Measurements from ENCODE around the gene NXNL1.
"Not testable (repeated sequence)": the region's sequence is repeated elsewhere in the genome, so short reads cannot be mapped to it uniquely, and the experiment has no call there.

Gene NXNL1

DNA sequence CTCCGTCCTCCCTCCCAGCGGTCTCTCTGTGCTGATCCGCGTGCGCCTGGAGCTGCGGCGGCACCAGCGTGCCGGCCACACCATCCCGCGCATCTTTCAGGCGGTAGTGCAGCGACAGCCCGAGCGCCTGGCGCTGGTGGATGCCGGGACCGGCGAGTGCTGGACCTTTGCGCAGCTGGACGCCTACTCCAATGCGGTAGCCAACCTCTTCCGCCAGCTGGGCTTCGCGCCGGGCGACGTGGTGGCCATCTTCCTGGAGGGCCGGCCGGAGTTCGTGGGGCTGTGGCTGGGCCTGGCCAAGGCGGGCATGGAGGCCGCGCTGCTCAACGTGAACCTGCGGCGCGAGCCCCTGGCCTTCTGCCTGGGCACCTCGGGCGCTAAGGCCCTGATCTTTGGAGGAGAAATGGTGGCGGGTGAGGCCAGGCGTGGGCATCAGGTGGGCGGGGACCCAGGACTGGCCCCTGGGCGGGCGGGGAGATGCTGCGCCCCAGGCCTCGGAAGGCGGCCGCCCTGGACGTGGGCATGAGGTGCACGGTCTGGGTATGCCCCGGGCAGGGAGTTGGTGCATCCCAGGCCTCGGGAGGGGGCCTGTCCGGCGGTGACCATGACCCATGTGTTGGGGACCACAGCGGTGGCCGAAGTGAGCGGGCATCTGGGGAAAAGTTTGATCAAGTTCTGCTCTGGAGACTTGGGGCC is 26.0 kb upstream of the NXNL1 start:
- DNase-seq, result no peak

DNA sequence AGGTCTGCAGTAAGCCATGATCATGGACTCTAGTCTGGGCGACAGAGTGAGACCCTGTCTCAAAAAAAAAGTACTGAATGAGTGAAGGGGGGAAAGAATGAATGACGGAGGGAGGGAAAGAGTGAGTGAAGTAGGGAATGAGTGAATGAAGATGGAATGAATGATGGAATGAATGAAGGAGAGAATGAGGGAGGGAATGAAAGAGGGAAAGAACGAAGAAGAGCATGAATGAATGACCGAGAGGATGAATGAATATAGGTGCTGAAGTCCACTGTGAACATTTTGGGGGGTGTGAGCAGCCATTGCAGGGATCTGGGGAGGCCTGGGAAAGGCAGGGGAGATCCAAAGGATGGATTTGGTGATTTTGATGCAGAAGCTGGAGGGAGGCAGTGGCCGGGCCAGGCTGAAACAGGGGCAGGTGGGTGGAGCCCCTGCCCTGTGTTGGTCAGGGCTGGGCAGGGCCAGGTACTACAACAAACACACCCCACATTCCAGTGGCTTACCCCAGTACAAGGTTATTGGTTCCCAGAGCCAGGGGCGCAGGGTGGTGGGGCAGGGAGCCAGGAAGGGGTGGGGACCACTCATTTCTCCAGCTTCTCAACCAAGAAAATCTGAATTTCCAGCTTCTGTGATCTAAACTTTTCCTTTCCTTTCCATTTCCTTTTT is 23.9 kb upstream of the NXNL1 start:
- no peak for DNase-seq

- no peak for DNase-seq
Observed at GRCh38 chr19:17483605-17484002, 22.9 kb upstream of the NXNL1 start.

GRCh38 chr19:17482877-17483604 is 22.3 kb upstream of the NXNL1 start:
- DNase-seq, result no peak

DNA sequence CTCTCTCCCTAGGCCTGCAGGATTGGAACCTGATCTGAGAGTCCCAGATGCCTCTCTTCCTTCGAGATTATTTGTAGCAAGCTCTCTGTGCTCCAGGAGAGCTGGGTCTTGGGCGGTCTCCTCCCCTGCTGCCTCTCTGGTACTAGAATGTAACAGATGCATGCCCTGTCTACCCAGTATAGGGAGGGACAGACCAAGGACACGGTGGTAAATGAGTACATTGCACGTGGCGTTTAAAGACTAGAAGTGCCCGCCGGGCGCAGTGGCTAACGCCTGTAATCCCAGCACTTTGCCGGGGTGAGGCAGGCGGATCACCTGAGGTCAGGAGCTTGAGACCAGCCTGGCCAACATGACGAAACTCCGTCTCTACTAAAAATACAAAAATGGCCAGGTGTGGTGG is 21.3 kb upstream of the NXNL1 start:
- DNase-seq, result no peak

DNA sequence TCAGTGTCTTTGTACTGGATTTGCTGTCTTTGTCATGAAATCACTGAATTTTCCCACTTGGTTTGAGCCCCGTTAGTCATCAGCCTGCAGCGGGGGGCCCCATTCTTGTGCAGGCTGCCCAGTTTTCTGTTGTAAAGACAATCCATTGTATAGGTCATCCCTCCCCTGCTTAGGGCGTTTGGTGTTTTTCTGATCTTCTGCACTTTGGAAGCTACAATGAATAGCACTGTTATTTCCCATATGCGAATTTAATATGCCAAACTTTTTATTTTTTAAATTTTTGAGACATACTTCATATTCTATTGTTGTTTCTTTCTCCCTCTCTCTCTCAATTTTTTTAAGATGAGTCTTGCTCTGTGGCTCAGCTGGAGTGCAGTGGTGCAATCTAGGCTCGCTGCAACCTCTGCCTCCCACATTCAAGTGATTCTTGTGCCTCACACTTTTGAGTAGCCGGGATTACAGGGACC is 18.6 kb upstream of the NXNL1 start:
- no peak for DNase-seq

- no peak for DNase-seq
Observed at GRCh38 chr19:17475541-17476115, 14.9 kb upstream of the NXNL1 start.

DNA sequence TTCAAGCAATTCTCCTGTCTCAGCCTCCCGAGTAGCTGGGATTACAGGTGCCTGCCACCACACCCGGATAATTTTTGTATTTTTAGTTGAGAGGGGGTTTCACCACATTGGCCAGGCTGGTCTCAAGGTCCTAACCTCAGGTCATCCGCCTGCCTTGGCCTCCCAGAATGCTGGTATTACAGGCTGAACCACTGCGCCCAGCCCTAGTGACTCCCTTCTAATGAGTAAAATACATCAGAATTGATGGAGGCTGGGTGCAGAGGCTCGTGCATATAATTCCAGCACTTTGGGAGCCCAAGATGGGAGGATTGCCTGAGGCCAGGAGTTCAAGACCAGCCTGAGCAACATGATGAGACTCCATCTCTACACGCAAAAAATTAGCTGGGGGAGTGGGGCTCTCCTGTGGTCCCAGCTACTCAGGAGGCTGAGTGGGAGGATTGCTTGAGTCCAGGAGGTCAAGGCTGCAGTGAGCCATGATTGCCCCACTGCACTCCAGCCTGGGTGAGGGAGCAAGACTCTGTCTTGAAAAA is 14.3 kb upstream of the NXNL1 start:
- not testable (repeated sequence) for DNase-seq

- DNase-seq, result no peak
Observed at GRCh38 chr19:17473041-17473440, 12.3 kb upstream of the NXNL1 start.

DNA sequence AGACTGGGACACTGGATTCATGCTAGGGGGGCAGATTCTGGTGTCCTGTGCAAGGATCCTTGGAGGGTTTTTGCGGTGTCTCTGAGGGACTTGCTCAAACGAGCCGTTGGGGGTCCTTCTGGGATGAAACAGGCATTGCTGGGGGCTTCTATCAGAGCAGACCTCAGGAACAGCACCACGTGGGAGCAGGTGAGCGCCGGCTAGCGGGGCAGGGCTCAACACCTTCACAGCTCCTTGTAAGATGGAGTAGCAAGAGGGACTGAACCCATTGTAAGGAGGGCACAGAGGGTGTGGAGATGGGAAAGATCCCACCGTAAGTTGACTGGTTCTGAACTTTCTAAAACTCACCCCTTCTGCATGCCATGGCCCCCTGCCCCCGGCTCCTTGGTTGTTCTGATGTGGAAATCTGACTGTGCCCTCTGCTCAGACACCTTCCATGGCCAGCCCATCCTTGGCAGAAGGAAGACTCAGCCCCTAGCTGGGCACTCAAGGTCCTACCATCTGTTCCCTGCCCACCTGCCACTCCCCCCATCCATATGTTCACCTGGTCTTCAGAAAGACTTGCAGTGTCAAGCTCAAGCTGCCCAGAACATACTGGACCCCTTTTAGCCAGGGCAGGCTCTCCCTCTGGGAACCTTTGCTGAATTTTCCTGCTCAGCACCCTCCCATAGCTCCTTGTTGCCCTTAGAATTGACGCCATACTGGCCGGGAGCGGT is 10.8 kb upstream of the NXNL1 start:
- DNase-seq, result no peak

DNA sequence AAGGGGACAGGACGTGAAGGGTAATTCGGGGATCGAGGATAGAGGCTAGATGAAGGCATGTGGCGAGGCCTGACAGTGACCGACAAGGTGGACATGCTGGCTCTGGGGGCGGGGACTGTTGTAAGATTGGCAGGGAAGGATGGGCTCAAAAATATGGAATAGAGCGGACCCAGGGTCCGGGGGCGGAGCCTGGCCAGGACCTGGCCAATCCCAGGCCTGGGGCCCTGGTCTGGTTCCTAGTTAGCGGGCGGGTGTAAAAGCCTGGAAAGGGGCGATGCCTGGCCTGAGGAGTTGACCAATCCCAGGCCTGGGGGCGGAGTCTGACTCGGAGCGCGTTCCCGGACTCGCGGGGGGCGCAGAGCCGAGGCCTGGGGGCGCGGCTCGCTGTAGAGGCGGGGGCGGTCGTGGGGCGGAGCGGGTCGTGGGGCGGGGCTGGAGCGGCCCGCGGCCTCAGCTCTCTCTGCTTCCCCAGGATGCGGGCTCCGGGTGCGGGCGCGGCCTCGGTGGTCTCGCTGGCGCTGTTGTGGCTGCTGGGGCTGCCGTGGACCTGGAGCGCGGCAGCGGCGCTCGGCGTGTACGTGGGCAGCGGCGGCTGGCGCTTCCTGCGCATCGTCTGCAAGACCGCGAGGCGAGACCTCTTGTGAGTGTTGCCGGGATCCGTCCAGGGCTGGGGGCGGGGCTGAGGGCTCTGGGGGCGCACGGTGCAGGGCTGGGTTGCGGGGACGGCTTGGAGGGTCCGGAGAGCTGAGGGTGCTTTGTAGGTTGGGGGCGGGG is 9.5 kb upstream of the NXNL1 start, which contains the start of gene SLC27A1:
Gene SLC27A1, plus strand, starts transcription at position 457 of the 774 bp plus-strand sequence. Its CDS starts 17 bp downstream, at position 474.
- DNase-seq, result peak; percentile 86

DNA sequence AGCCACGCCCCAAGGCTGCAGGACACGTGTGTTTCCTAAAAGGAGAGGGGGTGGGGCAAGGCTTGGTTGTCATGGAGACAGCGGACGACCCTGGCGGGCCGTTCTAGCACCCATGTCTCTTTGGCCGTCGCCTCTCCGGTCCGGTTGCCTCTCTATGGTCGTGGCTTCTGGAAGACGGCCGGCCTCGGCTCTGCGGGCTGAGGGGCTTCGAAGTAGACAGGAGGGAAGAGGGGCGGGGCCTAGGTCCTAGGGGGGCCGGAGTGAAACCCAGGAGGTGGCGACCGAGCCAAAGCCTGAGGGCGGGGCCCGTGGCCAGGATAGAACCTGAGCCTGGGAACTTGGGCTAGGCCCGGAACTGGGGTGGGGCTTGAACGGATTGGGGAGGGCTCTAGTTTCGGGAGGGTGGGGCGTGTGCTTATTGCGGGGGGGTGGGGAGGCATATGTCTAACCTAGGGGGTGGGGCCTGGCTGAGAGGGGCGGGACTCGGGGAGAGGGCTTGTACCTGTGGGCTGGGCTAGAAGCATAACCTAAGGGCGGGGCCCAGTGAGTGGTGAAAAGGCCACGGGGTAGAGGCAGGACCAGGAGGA is 8.8 kb upstream of the NXNL1 start:
- DNase-seq, result peak; percentile 96

- no peak for DNase-seq
Observed at GRCh38 chr19:17469092-17469480, 8.4 kb upstream of the NXNL1 start.

DNA sequence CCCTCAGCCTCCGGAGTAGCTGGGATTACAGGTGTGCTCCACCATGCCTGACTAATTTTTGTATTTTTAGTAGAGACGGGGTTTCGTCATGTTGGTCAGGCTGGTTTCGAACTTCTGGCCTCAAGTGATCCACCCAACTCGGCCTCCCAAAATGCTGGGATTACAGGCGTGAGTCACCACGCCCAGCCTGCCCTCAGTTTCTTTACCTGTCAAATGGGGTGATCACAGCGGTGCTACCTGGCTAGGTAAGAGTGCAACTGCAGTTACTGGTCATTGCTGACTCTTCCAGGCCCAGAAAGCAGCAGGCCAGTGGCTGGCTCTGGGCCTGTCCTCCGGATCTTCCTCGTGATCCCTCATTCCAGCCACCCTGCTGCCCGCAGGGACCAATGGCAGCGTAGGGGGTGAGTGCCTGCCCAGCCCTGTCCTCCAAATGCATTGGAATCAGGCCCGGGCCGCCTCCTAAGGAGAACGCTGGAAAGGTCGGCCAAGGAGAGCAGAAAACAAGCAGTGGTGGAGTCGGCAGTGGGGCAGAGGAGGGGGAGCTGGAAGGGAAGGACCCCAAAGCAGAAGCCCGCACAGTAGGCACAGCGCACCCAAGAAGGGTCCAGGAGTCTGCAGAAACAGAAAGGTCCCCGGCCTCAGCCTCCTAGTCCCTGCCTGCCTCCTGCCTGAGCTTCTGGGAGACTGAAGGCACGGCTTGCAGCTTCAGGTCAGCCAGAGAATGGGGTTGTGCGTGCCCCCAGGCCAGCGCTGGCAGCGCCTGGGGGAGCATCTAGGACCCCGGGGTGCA is 7.8 kb upstream of the NXNL1 start:
- DNase-seq, result no peak

- no peak for DNase-seq
Observed at GRCh38 chr19:17467471-17468301, 7.0 kb upstream of the NXNL1 start.

- DNase-seq, result no peak
Observed at GRCh38 chr19:17466487-17466850, 5.7 kb upstream of the NXNL1 start.

GRCh38 chr19:17458970-17459369 is 1.8 kb downstream of the NXNL1 start:
- no peak for DNase-seq

- no peak for DNase-seq
Observed at GRCh38 chr19:17457616-17458015, 3.1 kb downstream of the NXNL1 start.

DNA sequence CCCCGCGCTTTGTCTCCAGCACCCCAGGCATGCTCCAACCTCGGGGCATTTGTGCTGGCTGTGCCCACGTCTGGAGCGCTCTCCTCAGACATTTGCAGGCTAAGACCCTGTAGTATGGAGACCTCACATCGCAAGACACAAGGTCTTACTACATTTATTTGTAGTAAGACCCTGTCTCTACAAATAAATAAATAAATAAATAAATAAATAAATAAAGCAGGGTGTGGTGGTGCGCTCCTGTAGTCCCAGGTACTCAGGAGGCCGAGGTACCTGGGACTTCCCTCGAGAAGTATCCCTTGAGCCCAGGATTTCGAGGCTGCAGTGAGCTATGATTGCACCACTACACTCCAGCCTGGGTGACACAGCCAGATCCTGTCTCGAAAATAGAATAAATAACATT is 4.6 kb downstream of the NXNL1 start:
- no peak for DNase-seq

Data from T-helper 9 cell (primary cell).